ENCODE measurements around the gene ASF1B. TPM values are rescaled to one million over a fixed set of nuclear protein-coding genes. Genes with fewer than 3 reads are reported as not detected.
"Not testable (repeated sequence)": the region's sequence is repeated elsewhere in the genome, so short reads cannot be mapped to it uniquely, and the experiment has no call there.

Gene ASF1B
- total RNA-seq, 2 donors from 2014 or later, result 0.14 to 1.1 TPM

- no peak overlapping the region for H3K27ac ChIP-seq
- H3K36me3 ChIP-seq, result no peaks in the 10 kb centered on the region
- no peaks in the 10 kb centered on the region for H3K4me1 ChIP-seq (ENCODE audit: control insufficient read depth in 1 of 2, low read depth in 2 of 2)
- TF ChIP-seq CTCF (IDR thresholded peaks at IDR 0.05), result no peak
- ATAC-seq (ENCODE audit: insufficient number of reproducible peaks, low FRiP score, low read depth), result no peak
- H3K9me3 ChIP-seq, result no peaks in the 10 kb centered on the region
- no peak overlapping the region for H3K4me3 ChIP-seq
- no peaks in the 10 kb centered on the region for H3K27me3 ChIP-seq (replicated peaks; ENCODE audit: insufficient read depth)
- no peak for DNase-seq (ENCODE audit: low spot score)
Measured at GRCh38 chr19:14181906-14182305, 45.5 kb upstream of the ASF1B start.

DNA sequence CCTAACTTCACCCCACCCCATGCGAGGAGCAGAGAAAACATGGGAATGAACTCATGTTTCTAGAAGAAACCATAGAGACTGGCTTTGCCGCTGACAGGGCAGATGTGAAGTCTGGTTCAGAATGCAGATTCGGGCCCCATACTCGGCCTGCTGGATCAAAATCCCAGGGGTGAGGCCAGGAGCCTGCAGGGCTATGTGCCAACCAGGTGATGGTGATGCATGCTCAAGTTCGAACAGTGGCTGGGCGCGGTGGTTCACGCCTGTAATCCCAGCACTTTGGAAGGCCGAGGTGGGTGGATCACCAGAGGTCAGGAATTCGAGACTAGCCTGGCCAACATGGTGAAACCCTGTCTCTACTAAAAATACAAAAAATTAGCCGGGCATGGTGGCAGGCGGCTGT, 44.8 kb upstream of the ASF1B start:
- not testable (repeated sequence) for H3K4me1 ChIP-seq (ENCODE audit: control insufficient read depth in 1 of 2, low read depth in 2 of 2); H3K4me3 ChIP-seq; ATAC-seq (ENCODE audit: insufficient number of reproducible peaks, low FRiP score, low read depth); H3K27me3 ChIP-seq (replicated peaks; ENCODE audit: insufficient read depth); DNase-seq (ENCODE audit: low spot score); H3K27ac ChIP-seq; H3K36me3 ChIP-seq; H3K9me3 ChIP-seq

- Histone ChIP-seq H3K27ac (no peak overlapping the region), H3K4me3 (no peak overlapping the region), H3K4me1 (ENCODE audit: control insufficient read depth in 1 of 2, low read depth in 2 of 2) (no peaks in the 10 kb centered on the region), H3K27me3 (replicated peaks; ENCODE audit: insufficient read depth) (no peaks in the 10 kb centered on the region), H3K9me3 (no peaks in the 10 kb centered on the region), H3K36me3 (peaks cover 4% of the 10 kb centered on the region)
- TF ChIP-seq CTCF (IDR thresholded peaks at IDR 0.05), result no peak
- DNase-seq (ENCODE audit: low spot score) (no peak), ATAC-seq (ENCODE audit: insufficient number of reproducible peaks, low FRiP score, low read depth) (no peak)
Measured at GRCh38 chr19:14177496-14178074, 41.2 kb upstream of the ASF1B start.

DNA sequence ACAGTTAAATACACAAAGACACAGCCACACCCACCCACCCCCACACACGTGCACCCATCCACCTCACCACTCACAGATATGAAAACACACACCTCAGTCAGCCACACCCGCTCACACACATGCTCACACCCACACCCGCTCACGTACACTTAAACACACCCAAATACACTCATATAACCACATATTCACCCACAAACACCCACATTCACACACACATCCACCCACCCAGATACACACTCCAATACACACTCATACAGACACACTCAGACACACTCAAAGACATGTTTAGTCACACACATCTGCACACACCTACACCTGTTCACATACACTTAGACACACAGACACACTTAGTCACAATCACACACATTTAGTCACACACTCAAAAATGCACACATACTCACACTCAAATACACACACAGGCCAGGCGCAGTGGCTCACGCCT, 39.0 kb upstream of the ASF1B start:
- no peak for ATAC-seq (ENCODE audit: insufficient number of reproducible peaks, low FRiP score, low read depth)
- TF ChIP-seq CTCF (IDR thresholded peaks at IDR 0.05), result no peak
- Histone ChIP-seq H3K4me1 (ENCODE audit: control insufficient read depth in 1 of 2, low read depth in 2 of 2) (no peaks in the 10 kb centered on the region), H3K36me3 (peaks cover 13% of the 10 kb centered on the region), H3K27ac (no peak overlapping the region), H3K4me3 (no peak overlapping the region), H3K9me3 (no peaks in the 10 kb centered on the region), H3K27me3 (replicated peaks; ENCODE audit: insufficient read depth) (no peaks in the 10 kb centered on the region)
- DNase-seq (ENCODE audit: low spot score), result no peak

GRCh38 chr19:14174883-14175282, 38.5 kb upstream of the ASF1B start:
- ATAC-seq (ENCODE audit: insufficient number of reproducible peaks, low FRiP score, low read depth) (no peak), DNase-seq (ENCODE audit: low spot score) (no peak)
- no peak for TF ChIP-seq CTCF (IDR thresholded peaks at IDR 0.05)
- Histone ChIP-seq H3K36me3 (peaks cover 13% of the 10 kb centered on the region), H3K27me3 (replicated peaks; ENCODE audit: insufficient read depth) (no peaks in the 10 kb centered on the region), H3K4me3 (no peak overlapping the region), H3K4me1 (ENCODE audit: control insufficient read depth in 1 of 2, low read depth in 2 of 2) (no peaks in the 10 kb centered on the region), H3K9me3 (no peaks in the 10 kb centered on the region), H3K27ac (no peak overlapping the region)

DNA sequence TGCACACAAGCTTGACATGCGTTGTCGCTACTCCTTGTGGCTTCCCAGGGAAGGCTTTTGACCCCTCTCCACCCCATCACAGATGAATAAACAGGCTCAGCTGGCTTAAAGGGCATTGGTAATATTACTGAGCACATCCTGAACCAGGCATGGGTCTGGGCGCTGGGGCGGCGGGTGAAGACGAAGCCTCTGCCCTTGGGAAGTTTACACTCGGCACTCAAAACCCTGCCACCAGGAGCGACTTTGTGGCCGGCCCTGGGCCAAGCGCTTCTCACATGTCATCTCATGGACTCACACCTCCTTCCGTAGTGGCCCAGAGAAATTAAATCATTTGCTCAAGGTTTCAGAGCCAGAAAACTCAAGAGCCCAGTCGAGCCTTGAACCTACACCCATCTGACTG, 32.6 kb upstream of the ASF1B start:
- ATAC-seq (ENCODE audit: insufficient number of reproducible peaks, low FRiP score, low read depth) (no peak), DNase-seq (ENCODE audit: low spot score) (no peak)
- H3K9me3 ChIP-seq, result no peaks in the 10 kb centered on the region
- no peaks in the 10 kb centered on the region for H3K27me3 ChIP-seq (replicated peaks; ENCODE audit: insufficient read depth)
- H3K27ac ChIP-seq, result no peak overlapping the region
- no peak for TF ChIP-seq CTCF (IDR thresholded peaks at IDR 0.05)
- H3K4me3 ChIP-seq, result no peak overlapping the region
- H3K4me1 ChIP-seq (ENCODE audit: control insufficient read depth in 1 of 2, low read depth in 2 of 2), result no peaks in the 10 kb centered on the region
- H3K36me3 ChIP-seq, result peaks cover 13% of the 10 kb centered on the region
